GM19193 (cell line): Measurements from ENCODE around the gene CYP2C18.

Source experiments
- POLR2A ChIP-seq: IDR thresholded peaks from 4 replicates; pipeline ENCODE4 v1.6.1; 2011; ENCODE audit not compliant: insufficient read depth, insufficient read length; ENCODE audit errors: extremely low read depth

CYP2C18 gene

DNA sequence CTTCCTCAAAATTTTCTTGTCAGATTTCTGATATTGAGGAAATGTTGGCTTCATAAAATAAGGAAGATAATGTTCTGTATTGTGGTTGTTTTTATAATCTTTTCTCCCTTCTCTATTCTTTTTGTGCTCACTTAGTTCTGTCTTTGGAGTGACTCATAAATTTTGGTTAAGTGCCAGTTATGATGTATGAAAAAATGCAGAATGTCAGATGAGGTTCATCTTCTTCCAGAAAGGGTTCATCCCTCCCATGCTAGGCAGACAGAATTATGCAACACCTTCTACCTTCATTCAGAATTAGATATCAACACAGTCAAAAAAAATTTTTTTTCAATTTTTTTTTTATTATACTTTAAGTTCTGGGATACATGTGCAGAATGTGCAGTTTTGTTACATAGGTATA lies 42.3 kb downstream of the CYP2C18 start:
- no peak for TF ChIP-seq POLR2A

DNA sequence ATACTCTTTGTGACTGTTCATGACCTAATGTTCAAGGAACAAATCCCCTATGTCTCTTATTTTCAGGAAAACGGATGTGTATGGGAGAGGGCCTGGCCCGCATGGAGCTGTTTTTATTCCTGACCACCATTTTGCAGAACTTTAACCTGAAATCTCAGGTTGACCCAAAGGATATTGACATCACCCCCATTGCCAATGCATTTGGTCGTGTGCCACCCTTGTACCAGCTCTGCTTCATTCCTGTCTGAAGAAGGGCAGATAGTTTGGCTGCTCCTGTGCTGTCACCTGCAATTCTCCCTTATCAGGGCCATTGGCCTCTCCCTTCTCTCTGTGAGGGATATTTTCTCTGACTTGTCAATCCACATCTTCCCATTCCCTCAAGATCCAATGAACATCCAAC lies 51.7 kb downstream of the CYP2C18 start:
- TF ChIP-seq POLR2A, result no peak

DNA sequence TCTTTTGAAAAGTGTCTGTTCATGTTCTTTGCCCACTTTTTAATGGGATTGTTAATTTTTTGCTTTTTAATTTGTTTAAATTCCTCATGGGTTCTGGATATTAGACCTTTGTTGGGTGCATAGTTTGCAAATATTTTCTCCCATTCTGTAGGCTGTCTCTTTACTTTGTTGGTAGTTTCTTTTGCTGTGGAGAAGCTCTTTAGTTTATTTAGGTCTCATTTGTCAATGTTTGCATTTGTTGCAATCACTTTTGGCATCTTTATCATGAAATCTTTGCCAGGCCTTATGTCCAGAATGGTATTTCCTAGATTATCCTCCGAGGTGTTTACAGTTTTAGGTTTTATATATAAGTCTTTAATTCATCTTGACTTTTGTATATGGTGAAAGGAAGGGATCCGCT lies 55.1 kb downstream of the CYP2C18 start:
- TF ChIP-seq POLR2A, result no peak

DNA sequence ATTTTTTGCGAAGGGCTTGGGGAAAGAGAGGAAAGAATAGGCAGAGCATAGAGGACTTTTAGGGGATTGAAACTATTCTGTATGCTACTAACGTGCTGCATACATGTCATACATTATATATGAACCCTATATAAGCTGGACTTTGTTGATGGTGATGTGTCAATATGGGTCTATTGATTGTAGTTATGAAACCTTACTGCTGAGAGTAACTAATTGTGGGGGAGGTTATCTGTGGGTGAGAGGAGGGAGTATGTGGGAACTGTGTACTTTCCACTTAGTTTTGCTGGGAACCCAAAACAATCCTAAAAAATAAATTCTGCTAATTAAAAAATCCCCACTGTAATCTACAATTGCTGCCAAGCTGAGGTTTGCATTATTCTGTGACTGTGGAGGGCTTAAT lies 63.6 kb downstream of the CYP2C18 start:
- TF ChIP-seq POLR2A, result no peak

DNA sequence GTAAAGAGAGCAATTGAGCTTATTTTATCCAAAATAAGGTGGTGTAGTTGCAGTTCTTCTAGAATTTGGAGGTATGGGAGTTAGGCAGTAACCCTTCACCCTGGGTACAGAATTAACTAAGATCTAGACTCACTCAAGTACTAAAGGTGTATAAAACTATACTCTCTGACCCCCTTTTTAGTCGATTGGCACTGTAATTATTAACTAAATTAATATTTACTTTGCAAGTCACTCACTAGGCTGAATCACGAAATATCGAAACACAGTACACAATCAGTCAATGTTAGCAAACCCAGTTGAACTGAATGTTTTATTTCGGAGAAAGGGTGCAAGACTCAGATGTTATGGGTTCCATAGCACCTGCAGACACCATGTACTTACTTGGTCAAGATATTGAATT lies 64.3 kb downstream of the CYP2C18 start:
- no peak for TF ChIP-seq POLR2A

DNA sequence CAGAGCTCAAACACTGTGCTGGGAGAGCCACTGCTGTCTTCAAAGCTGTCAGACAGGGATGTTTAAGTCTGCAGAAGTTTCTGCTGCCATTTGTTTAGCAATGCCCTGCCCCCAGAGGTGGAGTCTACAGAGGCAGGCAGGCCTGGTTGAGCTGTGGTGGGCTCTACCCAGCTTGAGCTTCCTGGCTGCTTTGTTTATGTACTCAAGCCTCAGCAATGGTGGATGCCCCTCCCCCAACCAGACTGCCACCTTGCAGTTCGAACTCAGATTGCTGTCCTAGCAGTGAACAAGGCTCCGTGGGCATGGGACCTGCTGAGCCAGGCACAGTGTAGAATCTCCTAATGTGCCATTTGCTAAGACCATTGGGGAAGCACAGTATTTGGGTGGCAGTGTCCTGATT lies 74.4 kb downstream of the CYP2C18 start:
- no peak for TF ChIP-seq POLR2A

DNA sequence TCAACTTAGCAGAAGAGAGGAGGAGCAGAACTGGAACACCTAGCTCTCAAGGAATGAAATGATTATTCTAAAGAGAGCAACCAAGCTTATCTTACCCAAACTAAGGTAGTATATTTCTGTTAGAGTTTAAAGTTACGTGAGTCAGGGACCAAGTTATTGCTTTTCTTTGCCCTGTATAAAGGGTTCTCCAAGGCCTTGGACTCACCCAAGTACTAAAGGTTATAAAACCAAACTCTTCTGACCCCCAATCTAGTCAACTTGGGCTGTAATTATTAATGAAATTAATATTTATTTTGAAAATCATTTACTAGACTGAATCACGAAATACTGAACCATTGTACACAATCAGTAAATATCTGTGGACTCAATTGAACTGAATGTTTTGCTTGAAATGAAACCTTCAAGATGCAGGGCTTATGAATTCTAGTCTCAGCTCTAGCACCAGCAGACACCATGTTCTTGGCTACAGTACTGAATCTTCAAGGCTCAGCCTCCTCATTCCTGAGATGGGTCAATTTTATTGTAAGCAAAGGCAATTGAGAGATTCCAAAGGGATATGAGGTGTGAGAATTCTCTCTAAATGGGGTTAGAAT lies 77.2 kb downstream of the CYP2C18 start:
- no peak for TF ChIP-seq POLR2A

DNA sequence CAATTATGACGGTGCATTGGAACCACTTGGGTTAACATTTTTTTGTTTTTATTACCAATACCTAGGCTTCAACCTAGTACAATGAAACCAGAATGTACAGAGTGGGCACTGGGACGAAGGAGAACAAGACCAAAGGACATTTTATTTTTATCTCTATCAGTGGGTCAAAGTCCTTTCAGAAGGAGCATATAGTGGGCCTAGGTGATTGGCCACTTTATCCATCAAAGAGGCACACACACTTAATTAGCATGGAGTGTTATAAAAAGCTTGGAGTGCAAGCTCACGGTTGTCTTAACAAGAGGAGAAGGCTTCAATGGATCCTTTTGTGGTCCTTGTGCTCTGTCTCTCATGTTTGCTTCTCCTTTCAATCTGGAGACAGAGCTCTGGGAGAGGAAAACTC lies 78.9 kb downstream of the CYP2C18 start, which contains the start of gene CYP2C19:
CYP2C19 (plus strand) TSS at position 289 of the 400 bp plus-strand sequence; CDS start at position 314, 25 bp downstream.
- no peak for TF ChIP-seq POLR2A

DNA sequence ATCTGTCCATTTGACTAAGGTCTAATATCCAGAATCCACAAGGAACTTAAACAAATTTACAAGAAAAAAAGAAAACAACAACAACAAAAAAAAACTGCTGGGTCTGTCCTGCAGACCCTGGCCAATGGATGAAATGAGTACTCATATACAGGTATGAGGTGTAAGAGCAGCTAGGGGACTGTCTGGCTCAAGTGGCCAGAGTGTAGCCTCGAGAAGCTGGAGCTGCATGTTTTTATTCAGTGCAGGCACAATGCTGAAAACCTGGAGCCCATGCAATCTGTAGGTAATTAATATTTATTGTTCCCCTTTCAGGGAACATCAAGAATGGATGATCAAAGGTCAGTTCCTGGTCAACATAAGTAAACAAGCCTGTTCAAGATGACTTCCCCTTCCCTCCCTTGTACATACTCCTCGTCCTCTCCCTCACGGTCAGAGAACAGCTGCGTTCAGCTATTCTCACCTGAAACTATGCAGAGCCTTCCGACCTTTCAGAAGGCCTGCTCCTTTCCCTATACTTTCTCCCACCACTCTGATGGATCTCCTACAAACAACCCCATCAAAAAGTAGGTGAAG lies 94.4 kb downstream of the CYP2C18 start:
- no peak for TF ChIP-seq POLR2A

DNA sequence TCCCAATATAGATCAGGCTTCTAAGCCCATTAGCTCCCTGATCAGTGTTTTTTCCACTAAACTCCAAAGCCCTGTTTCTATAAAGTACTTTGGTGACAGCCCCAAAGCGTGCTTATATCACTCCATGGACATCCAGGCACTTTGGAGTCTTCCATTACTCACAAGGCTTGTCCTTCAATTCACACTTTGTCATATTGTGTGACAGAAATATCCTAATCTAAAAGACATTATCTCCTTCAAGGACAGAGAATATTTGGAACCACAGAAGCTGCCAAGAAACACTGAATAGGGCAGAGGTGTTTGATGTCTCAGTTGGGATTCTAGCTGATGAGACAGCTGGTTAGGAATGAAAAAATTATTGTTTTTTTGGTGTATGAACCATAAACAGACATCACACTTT lies 97.3 kb downstream of the CYP2C18 start:
- TF ChIP-seq POLR2A, result no peak

DNA sequence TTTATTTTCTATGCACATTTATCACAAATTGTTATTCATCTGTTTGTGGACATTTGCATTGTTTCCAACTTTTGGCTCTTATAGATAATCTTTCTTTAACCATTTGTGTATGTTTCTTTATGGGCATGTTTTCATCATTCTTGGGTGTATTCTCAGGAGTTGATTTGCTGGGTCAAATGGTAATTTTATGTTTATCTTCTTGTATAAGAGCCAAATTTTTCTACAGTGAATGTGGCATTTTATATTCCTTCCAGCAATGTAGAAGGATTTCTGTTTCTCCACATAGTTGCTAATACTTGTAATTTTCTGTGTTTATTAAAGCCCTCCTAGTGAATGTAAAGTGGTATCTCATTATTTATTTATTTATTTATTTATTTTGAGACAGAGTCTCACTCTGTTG lies 100.7 kb downstream of the CYP2C18 start:
- no peak for TF ChIP-seq POLR2A

DNA sequence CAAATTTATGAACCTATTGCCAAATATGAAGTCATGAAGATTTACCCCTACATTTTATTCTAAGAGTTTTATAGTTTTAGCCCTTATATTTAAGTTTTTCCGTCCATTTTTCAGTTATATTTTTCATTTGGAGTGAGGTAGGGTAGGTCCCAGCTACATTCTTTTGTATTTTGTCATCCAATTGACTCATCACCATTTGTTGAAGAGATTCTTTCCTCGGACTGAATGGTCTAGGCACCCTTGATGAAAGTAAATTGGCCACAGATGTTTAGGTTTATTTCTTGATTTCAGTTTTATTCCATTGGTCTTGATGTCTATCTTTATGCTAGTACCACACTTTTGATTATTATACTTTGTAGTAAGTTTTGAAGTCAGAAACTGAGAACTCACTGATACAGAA lies 101.7 kb downstream of the CYP2C18 start:
- no peak for TF ChIP-seq POLR2A
